Amygdala (tissue), 56 donors: Measurements from ENCODE around the gene PDXDC1.
"Not testable (repeated sequence)": the region's sequence is repeated elsewhere in the genome, so short reads cannot be mapped to it uniquely, and the experiment has no call there.

Experiments
- DNase-seq, 56 donors: peaks; one replicate each; lab custom pipeline; 2025; lab: John Stamatoyannopoulos, UW

PDXDC1 gene

GRCh38 chr16:15055141-15056053 lies 80.6 kb downstream of the PDXDC1 start:
- DNase-seq = peak in 9 of 56 donors; percentile 44 to 74 (median 58)

- no peak for DNase-seq
These were observed 83.0 kb downstream of the PDXDC1 start for GRCh38 chr16:15057681-15058417.

GRCh38 chr16:15059324-15059723 lies 84.5 kb downstream of the PDXDC1 start:
- DNase-seq = no peak

GRCh38 chr16:15062085-15062810 lies 87.4 kb downstream of the PDXDC1 start:
- not testable (repeated sequence) for DNase-seq

GRCh38 chr16:15065961-15066360 lies 91.1 kb downstream of the PDXDC1 start:
- DNase-seq = not testable (repeated sequence)

GRCh38 chr16:15066690-15067089 lies 91.9 kb downstream of the PDXDC1 start:
- DNase-seq = not testable (repeated sequence)

- not testable (repeated sequence) for DNase-seq
These were observed 96.2 kb downstream of the PDXDC1 start for GRCh38 chr16:15071013-15071412.

GRCh38 chr16:15071916-15072769 lies 97.3 kb downstream of the PDXDC1 start:
- DNase-seq = not testable (repeated sequence)

- DNase-seq = no peak
These were observed 98.3 kb downstream of the PDXDC1 start for GRCh38 chr16:15073101-15073500.

- DNase-seq = not testable (repeated sequence)
These were observed 101.3 kb downstream of the PDXDC1 start for GRCh38 chr16:15076161-15076560.

- DNase-seq = not testable (repeated sequence)
These were observed 106.1 kb downstream of the PDXDC1 start for GRCh38 chr16:15080883-15081282.

- DNase-seq = not testable (repeated sequence)
These were observed 108.0 kb downstream of the PDXDC1 start for GRCh38 chr16:15082788-15083187.

- not testable (repeated sequence) for DNase-seq
These were observed 115.9 kb downstream of the PDXDC1 start for GRCh38 chr16:15090663-15091269.

- not testable (repeated sequence) for DNase-seq
These were observed 118.7 kb downstream of the PDXDC1 start for GRCh38 chr16:15093571-15093954.

- peak; percentile 35 to 95 (median 86) for DNase-seq
These were observed 119.4 kb downstream of the PDXDC1 start, which contains the start of gene RRN3 for GRCh38 chr16:15093955-15094827. Gene RRN3, minus strand, starts transcription at chr16:15094272. Its CDS starts 39 bp downstream, at chr16:15094233.

- not testable (repeated sequence) for DNase-seq
These were observed 121.8 kb downstream of the PDXDC1 start for GRCh38 chr16:15096583-15096972.

GRCh38 chr16:15099366-15099909 lies 124.6 kb downstream of the PDXDC1 start:
- not testable (repeated sequence) for DNase-seq
